DOHH2 (cell line): ENCODE data around the gene ST7.

Experiments
- EZH2phosphoT487 ChIP-seq: fragments of 200-600 bp; sonication (generic); IDR thresholded peaks from 2 replicates; pipeline ENCODE4 v1.6.1; 2017; ENCODE audit warnings: borderline replicate concordance, mild to moderate bottlenecking, antibody characterized with exemption, low read length, moderate library complexity, mixed read lengths
- TF ChIP-seq, protein P1 (sequence below): fragments of 200-600 bp; sonication (generic); IDR thresholded peaks from one replicate; pipeline ENCODE4 v1.5.1; 2014; ENCODE audit warnings: antibody characterized with exemption, mild to moderate bottlenecking, low read depth, low read length; ENCODE audit not compliant: poor library complexity, severe bottlenecking

DNA sequence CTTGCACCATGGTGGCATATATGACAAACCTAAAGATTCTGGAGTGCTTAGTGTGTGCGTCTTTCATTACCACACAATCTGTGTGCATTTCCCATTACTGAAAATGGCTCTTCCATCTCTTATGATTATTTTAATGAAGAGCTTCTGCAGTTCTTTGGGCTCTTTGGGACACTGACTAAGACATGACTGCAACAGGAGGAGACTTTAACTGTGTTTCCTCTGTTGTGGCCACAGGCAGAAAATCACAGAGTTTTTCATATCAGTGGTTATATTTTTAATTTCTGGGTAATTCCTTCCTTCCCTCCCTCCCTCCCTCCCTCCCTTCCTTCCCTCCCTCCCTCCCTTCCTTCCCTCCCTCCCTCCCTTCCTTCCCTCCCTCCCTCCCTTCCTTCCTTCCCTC, 311.4 kb downstream of the ST7 start:
- TF ChIP-seq, protein P1, sequence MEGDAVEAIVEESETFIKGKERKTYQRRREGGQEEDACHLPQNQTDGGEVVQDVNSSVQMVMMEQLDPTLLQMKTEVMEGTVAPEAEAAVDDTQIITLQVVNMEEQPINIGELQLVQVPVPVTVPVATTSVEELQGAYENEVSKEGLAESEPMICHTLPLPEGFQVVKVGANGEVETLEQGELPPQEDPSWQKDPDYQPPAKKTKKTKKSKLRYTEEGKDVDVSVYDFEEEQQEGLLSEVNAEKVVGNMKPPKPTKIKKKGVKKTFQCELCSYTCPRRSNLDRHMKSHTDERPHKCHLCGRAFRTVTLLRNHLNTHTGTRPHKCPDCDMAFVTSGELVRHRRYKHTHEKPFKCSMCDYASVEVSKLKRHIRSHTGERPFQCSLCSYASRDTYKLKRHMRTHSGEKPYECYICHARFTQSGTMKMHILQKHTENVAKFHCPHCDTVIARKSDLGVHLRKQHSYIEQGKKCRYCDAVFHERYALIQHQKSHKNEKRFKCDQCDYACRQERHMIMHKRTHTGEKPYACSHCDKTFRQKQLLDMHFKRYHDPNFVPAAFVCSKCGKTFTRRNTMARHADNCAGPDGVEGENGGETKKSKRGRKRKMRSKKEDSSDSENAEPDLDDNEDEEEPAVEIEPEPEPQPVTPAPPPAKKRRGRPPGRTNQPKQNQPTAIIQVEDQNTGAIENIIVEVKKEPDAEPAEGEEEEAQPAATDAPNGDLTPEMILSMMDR, result no peak
- no peak for TF ChIP-seq EZH2phosphoT487
